Naive B cell (primary cell): Measurements from ENCODE around the gene ZNF669. TPM values are rescaled to one million over a fixed set of nuclear protein-coding genes. Genes with fewer than 3 reads are reported as not detected.

Experiments used
- ATAC-seq, 2 donors: fragments of 150-1000 bp; cut with Tn5 transposase; 2 replicates each; pipeline ENCODE4 v1.10.0; 2021; ENCODE audit warnings: low read depth in 2 of 2, mild to moderate bottlenecking in 2 of 2, moderate library complexity in 2 of 2
- DNase-seq: peaks from one replicate; pipeline ENCODE4 v3.0.0; 2022
- H3K27ac Mint-ChIP-seq, 6 donors: one replicate each; pipeline ENCODE4 v1.8.0; 2020 to 2022; ENCODE audit warnings: mild to moderate bottlenecking in 6 of 6, mixed read lengths in 6 of 6, moderate library complexity in 5 of 6, inconsistent platforms in 2 of 6
- H3K27me3 Mint-ChIP-seq, 3 donors: one replicate each; pipeline ENCODE4 v1.8.0; 2021 to 2022; ENCODE audit warnings: mixed read lengths in 3 of 3, mild to moderate bottlenecking in 1 of 3
- H3K36me3 Mint-ChIP-seq, 2 donors: one replicate each; pipeline ENCODE4 v1.8.0; 2020 to 2022; ENCODE audit warnings: mixed read lengths in 2 of 2, inconsistent platforms in 1 of 2, mild to moderate bottlenecking in 1 of 2
- H3K4me1 Mint-ChIP-seq, 3 donors: one replicate each; pipeline ENCODE4 v1.8.0; 2020 to 2022; ENCODE audit warnings: mixed read lengths in 3 of 3, inconsistent platforms in 1 of 3, mild to moderate bottlenecking in 1 of 3, moderate library complexity in 1 of 3
- H3K4me3 Mint-ChIP-seq, 8 donors: one replicate each; pipeline ENCODE4 v1.8.0; 2020 to 2022; ENCODE audit warnings: mild to moderate bottlenecking in 8 of 8, mixed read lengths in 8 of 8, moderate library complexity in 8 of 8, inconsistent platforms in 2 of 8
- H3K9me3 Mint-ChIP-seq, 7 donors: one replicate each; pipeline ENCODE4 v1.8.0; 2020 to 2022; ENCODE audit warnings: mixed read lengths in 7 of 7, mild to moderate bottlenecking in 5 of 7, inconsistent platforms in 2 of 7, moderate library complexity in 1 of 7
- polyA plus RNA-seq, 6 donors: library from polyadenylated mRNA; unstranded; fragments of 300-500 nt; fragmentation: Illumina TruSeq; gene quantifications; one replicate each; pipeline ENCODE4 v1.2.3, GENCODE V29; 2021; ENCODE audit warnings: low read depth in 6 of 6

Gene ZNF669
- polyA plus RNA-seq, 6 donors from 2014 or later, result 40.1 to 82.0 (median 63.6) TPM

GRCh38 chr1:247104965-247105364, 809 bp upstream of the ZNF669 start:
- Mint-ChIP-seq H3K9me3 (peaks cover 4 to 33% (median 24%) of the 10 kb centered on the region in 7 donors), H3K36me3 (peaks cover 34 to 38% of the 10 kb centered on the region in 2 donors), H3K27ac (peak overlapping the region; percentile 56 to 95 (median 90)), H3K4me3 (peak overlapping the region; percentile 30 to 96 (median 94)), H3K4me1 (peaks cover 0 to 18% (median 15%) of the 10 kb centered on the region in 3 donors), H3K27me3 (peaks cover 25 to 34% (median 31%) of the 10 kb centered on the region in 3 donors)
- ATAC-seq (no peak), DNase-seq (no peak)

GRCh38 chr1:247102381-247102780, 1.8 kb downstream of the ZNF669 start:
- Mint-ChIP-seq H3K27me3 (peaks cover 2 to 11% (median 5%) of the 10 kb centered on the region in 3 donors), H3K4me1 (peaks cover 0 to 15% (median 14%) of the 10 kb centered on the region in 3 donors), H3K36me3 (peaks cover 32 to 35% of the 10 kb centered on the region in 2 donors), H3K27ac (peak overlapping the region in 2 of 6 donors; percentile 19 to 90), H3K9me3 (peaks cover 0 to 56% (median 36%) of the 10 kb centered on the region in 7 donors), H3K4me3 (peak overlapping the region in 3 of 8 donors; percentile 87 to 96 (median 96))
- ATAC-seq (no peak), DNase-seq (no peak)

- H3K27me3 Mint-ChIP-seq, result peaks cover 0 to 5% (median 0%) of the 10 kb centered on the region in 3 donors
- H3K36me3 Mint-ChIP-seq, result peaks cover 47 to 48% of the 10 kb centered on the region in 2 donors
- H3K9me3 Mint-ChIP-seq, result peaks cover 0 to 71% (median 51%) of the 10 kb centered on the region in 7 donors
- no peak for ATAC-seq
- H3K27ac Mint-ChIP-seq, result peak overlapping the region in 2 of 6 donors; percentile 20 to 26
- no peak for DNase-seq
- H3K4me1 Mint-ChIP-seq, result peaks cover 0 to 15% (median 14%) of the 10 kb centered on the region in 3 donors
- peak overlapping the region in 1 of 8 donors; percentile 13 for H3K4me3 Mint-ChIP-seq
Measured at GRCh38 chr1:247100676-247101279, 3.4 kb downstream of the ZNF669 start.

GRCh38 chr1:247096958-247097357, 7.2 kb downstream of the ZNF669 start:
- no peak for ATAC-seq
- Mint-ChIP-seq H3K36me3 (peaks cover 36 to 41% of the 10 kb centered on the region in 2 donors), H3K9me3 (peaks cover 0 to 67% (median 47%) of the 10 kb centered on the region in 7 donors), H3K27me3 (no peaks in the 10 kb centered on the region), H3K4me1 (no peaks in the 10 kb centered on the region), H3K27ac (no peak overlapping the region), H3K4me3 (peak overlapping the region in 1 of 8 donors; percentile 64)
- no peak for DNase-seq

- H3K4me3 Mint-ChIP-seq, result no peak overlapping the region
- ATAC-seq (no peak), DNase-seq (no peak)
- H3K36me3 Mint-ChIP-seq, result peaks cover 32 to 37% of the 10 kb centered on the region in 2 donors
- H3K4me1 Mint-ChIP-seq, result no peaks in the 10 kb centered on the region
- no peaks in the 10 kb centered on the region for H3K27me3 Mint-ChIP-seq
- peak overlapping the region in 1 of 6 donors; percentile 1 for H3K27ac Mint-ChIP-seq
- peaks cover 0 to 63% (median 42%) of the 10 kb centered on the region in 7 donors for H3K9me3 Mint-ChIP-seq
Measured at GRCh38 chr1:247096544-247096943, 7.6 kb downstream of the ZNF669 start.

GRCh38 chr1:247096112-247096511, 8.0 kb downstream of the ZNF669 start:
- Mint-ChIP-seq H3K4me3 (no peak overlapping the region), H3K9me3 (peaks cover 0 to 59% (median 39%) of the 10 kb centered on the region in 7 donors), H3K36me3 (peaks cover 27 to 33% of the 10 kb centered on the region in 2 donors), H3K27ac (no peak overlapping the region), H3K27me3 (no peaks in the 10 kb centered on the region), H3K4me1 (no peaks in the 10 kb centered on the region)
- ATAC-seq, result no peak
- no peak for DNase-seq

- ATAC-seq (no peak), DNase-seq (no peak)
- H3K27me3 Mint-ChIP-seq, result no peaks in the 10 kb centered on the region
- H3K4me3 Mint-ChIP-seq, result no peak overlapping the region
- H3K36me3 Mint-ChIP-seq, result no peaks in the 10 kb centered on the region
- no peaks in the 10 kb centered on the region for H3K4me1 Mint-ChIP-seq
- peaks cover 0 to 8% (median 0%) of the 10 kb centered on the region in 7 donors for H3K9me3 Mint-ChIP-seq
- no peak overlapping the region for H3K27ac Mint-ChIP-seq
Measured at GRCh38 chr1:247090455-247090854, 13.7 kb downstream of the ZNF669 start.

GRCh38 chr1:247089616-247090375, 14.4 kb downstream of the ZNF669 start:
- Mint-ChIP-seq H3K27ac (no peak overlapping the region), H3K4me3 (no peak overlapping the region), H3K9me3 (peaks cover 0 to 8% (median 2%) of the 10 kb centered on the region in 7 donors), H3K4me1 (no peaks in the 10 kb centered on the region), H3K27me3 (peaks cover 0 to 6% (median 2%) of the 10 kb centered on the region in 3 donors), H3K36me3 (no peaks in the 10 kb centered on the region)
- DNase-seq, result no peak
- no peak for ATAC-seq

GRCh38 chr1:247088967-247089366, 15.2 kb downstream of the ZNF669 start:
- Mint-ChIP-seq H3K4me1 (no peaks in the 10 kb centered on the region), H3K4me3 (no peak overlapping the region), H3K27ac (no peak overlapping the region), H3K9me3 (peaks cover 0 to 6% (median 2%) of the 10 kb centered on the region in 7 donors), H3K36me3 (no peaks in the 10 kb centered on the region), H3K27me3 (peaks cover 0 to 8% (median 4%) of the 10 kb centered on the region in 3 donors)
- no peak for ATAC-seq
- no peak for DNase-seq

GRCh38 chr1:247087256-247087655, 16.9 kb downstream of the ZNF669 start:
- H3K27me3 Mint-ChIP-seq, result peaks cover 0 to 15% (median 13%) of the 10 kb centered on the region in 3 donors
- ATAC-seq, result no peak
- no peak overlapping the region for H3K27ac Mint-ChIP-seq
- H3K4me3 Mint-ChIP-seq, result no peak overlapping the region
- no peaks in the 10 kb centered on the region for H3K36me3 Mint-ChIP-seq
- peaks cover 0 to 6% (median 0%) of the 10 kb centered on the region in 7 donors for H3K9me3 Mint-ChIP-seq
- H3K4me1 Mint-ChIP-seq, result no peaks in the 10 kb centered on the region
- no peak for DNase-seq

- no peaks in the 10 kb centered on the region for H3K4me1 Mint-ChIP-seq
- peak overlapping the region in 1 of 6 donors; percentile 52 for H3K27ac Mint-ChIP-seq
- no peaks in the 10 kb centered on the region for H3K36me3 Mint-ChIP-seq
- peaks cover 0 to 16% (median 15%) of the 10 kb centered on the region in 3 donors for H3K27me3 Mint-ChIP-seq
- peaks cover 0 to 7% (median 0%) of the 10 kb centered on the region in 7 donors for H3K9me3 Mint-ChIP-seq
- ATAC-seq, result no peak
- no peak for DNase-seq
- peak overlapping the region in 1 of 8 donors; percentile 59 for H3K4me3 Mint-ChIP-seq
Measured at GRCh38 chr1:247085310-247085709, 18.8 kb downstream of the ZNF669 start.

GRCh38 chr1:247084771-247085170, 19.4 kb downstream of the ZNF669 start:
- no peaks in the 10 kb centered on the region for H3K36me3 Mint-ChIP-seq
- H3K4me3 Mint-ChIP-seq, result peak overlapping the region in 1 of 8 donors; percentile 59
- ATAC-seq (no peak), DNase-seq (no peak)
- peaks cover 0 to under 1% (median 0%) of the 10 kb centered on the region in 3 donors for H3K4me1 Mint-ChIP-seq
- H3K27ac Mint-ChIP-seq, result no peak overlapping the region
- peaks cover 0 to 7% (median 0%) of the 10 kb centered on the region in 7 donors for H3K9me3 Mint-ChIP-seq
- peaks cover 0 to 16% (median 15%) of the 10 kb centered on the region in 3 donors for H3K27me3 Mint-ChIP-seq

GRCh38 chr1:247079141-247079874, 24.8 kb downstream of the ZNF669 start:
- Mint-ChIP-seq H3K36me3 (peaks cover 0 to 5% of the 10 kb centered on the region in 2 donors), H3K27ac (peak overlapping the region; percentile 18 to 96 (median 92)), H3K4me1 (peaks cover 29 to 38% (median 34%) of the 10 kb centered on the region in 3 donors), H3K27me3 (peaks cover 0 to 10% (median 8%) of the 10 kb centered on the region in 3 donors), H3K4me3 (peak overlapping the region; percentile 95 to 98 (median 96)), H3K9me3 (peaks cover 0 to 5% (median 0%) of the 10 kb centered on the region in 7 donors)
- peak; percentile 56 to 62 for ATAC-seq
- DNase-seq, result peak; percentile 42
